BLaER1 (cell line): Measurements from ENCODE around the gene CHID1.

Source experiments
- H3K27ac ChIP-seq: shearing (Covaris generic); formaldehyde crosslinking; 2 replicates; pipeline ENCODE4 v1.8.1; 2022
- H3K27me3 ChIP-seq: shearing (Covaris generic); formaldehyde crosslinking; 2 replicates; pipeline ENCODE4 v1.8.1; 2022
- H3K36me3 ChIP-seq: shearing (Covaris generic); formaldehyde crosslinking; 2 replicates; pipeline ENCODE4 v1.8.1; 2022
- H3K4me1 ChIP-seq: shearing (Covaris generic); formaldehyde crosslinking; 2 replicates; pipeline ENCODE4 v1.8.1; 2022
- H3K4me2 ChIP-seq: shearing (Covaris generic); formaldehyde crosslinking; 2 replicates; pipeline ENCODE4 v1.8.1; 2022
- H3K4me3 ChIP-seq: shearing (Covaris generic); formaldehyde crosslinking; 2 replicates; pipeline ENCODE4 v1.8.1; 2022
- H3K9ac ChIP-seq: shearing (Covaris generic); formaldehyde crosslinking; 2 replicates; pipeline ENCODE4 v1.8.1; 2022
- H3K9me3 ChIP-seq: shearing (Covaris generic); formaldehyde crosslinking; 2 replicates; pipeline ENCODE4 v1.8.1; 2022
- H4K20me1 ChIP-seq: shearing (Covaris generic); formaldehyde crosslinking; 2 replicates; pipeline ENCODE4 v1.8.1; 2022
- Cebpa-rat ChIP-seq: shearing (Covaris generic); IDR thresholded peaks from 2 replicates; pipeline ENCODE4 v1.8.1; 2022

CHID1 gene

DNA sequence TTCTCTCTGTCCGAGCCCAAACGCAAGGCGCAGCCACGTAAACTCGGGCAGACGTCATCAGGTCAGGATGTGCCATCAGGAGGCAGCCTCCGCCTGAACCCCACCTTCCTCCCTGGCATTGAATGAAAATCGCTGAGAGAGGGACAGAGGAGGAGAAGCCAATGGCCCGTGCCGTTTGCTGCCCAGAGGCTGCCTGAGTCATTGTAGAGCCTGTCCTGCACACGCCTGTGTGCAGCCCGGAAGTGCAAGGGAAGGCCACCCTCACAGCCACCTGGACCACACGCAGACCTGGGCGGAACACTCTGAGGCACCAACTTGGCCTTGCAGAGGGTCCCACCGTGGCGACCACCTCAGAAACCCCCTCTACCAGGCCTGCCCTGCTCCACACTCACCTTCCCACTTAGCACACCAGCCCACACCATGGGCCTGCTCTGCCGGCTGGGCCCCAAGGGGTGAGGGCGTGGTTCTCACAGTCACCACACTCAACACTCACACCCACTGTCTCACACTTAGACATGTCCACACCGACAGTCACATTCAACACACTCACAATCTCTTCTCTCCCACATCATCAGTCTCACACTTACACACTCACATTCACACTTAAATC lies 9.1 kb downstream of the CHID1 start:
- Histone ChIP-seq H3K4me3 (no peak overlapping the region), H3K4me2 (no peak overlapping the region), H3K27ac (no peak overlapping the region), H3K4me1 (no peaks in the 10 kb centered on the region), H3K27me3 (no peaks in the 10 kb centered on the region), H4K20me1 (peaks cover 69% of the 10 kb centered on the region), H3K9me3 (no peaks in the 10 kb centered on the region), H3K36me3 (peaks cover 94% of the 10 kb centered on the region), H3K9ac (no peak overlapping the region)
- TF ChIP-seq Cebpa-rat: no peak

GRCh38 chr11:900545-900944 lies 10.1 kb downstream of the CHID1 start:
- H3K4me3 ChIP-seq: no peak overlapping the region
- peaks cover 85% of the 10 kb centered on the region for H3K36me3 ChIP-seq
- no peak overlapping the region for H3K4me2 ChIP-seq
- H3K4me1 ChIP-seq: no peaks in the 10 kb centered on the region
- H3K27ac ChIP-seq: no peak overlapping the region
- no peak overlapping the region for H3K9ac ChIP-seq
- H4K20me1 ChIP-seq: peaks cover 62% of the 10 kb centered on the region
- no peaks in the 10 kb centered on the region for H3K9me3 ChIP-seq
- TF ChIP-seq Cebpa-rat: no peak
- H3K27me3 ChIP-seq: no peaks in the 10 kb centered on the region

- no peak for TF ChIP-seq Cebpa-rat
- peaks cover 85% of the 10 kb centered on the region for H3K36me3 ChIP-seq
- H4K20me1 ChIP-seq: peaks cover 62% of the 10 kb centered on the region
- H3K27me3 ChIP-seq: no peaks in the 10 kb centered on the region
- H3K9ac ChIP-seq: no peak overlapping the region
- H3K27ac ChIP-seq: no peak overlapping the region
- no peaks in the 10 kb centered on the region for H3K9me3 ChIP-seq
- no peaks in the 10 kb centered on the region for H3K4me1 ChIP-seq
- H3K4me3 ChIP-seq: no peak overlapping the region
- no peak overlapping the region for H3K4me2 ChIP-seq
Measured at GRCh38 chr11:899724-900123, 10.9 kb downstream of the CHID1 start.

- no peak overlapping the region for H3K4me3 ChIP-seq
- H3K27me3 ChIP-seq: no peaks in the 10 kb centered on the region
- no peak overlapping the region for H3K9ac ChIP-seq
- H3K27ac ChIP-seq: no peak overlapping the region
- H3K4me1 ChIP-seq: no peaks in the 10 kb centered on the region
- peaks cover 82% of the 10 kb centered on the region for H3K36me3 ChIP-seq
- no peak for TF ChIP-seq Cebpa-rat
- no peak overlapping the region for H3K4me2 ChIP-seq
- H4K20me1 ChIP-seq: peaks cover 61% of the 10 kb centered on the region
- H3K9me3 ChIP-seq: no peaks in the 10 kb centered on the region
Measured at GRCh38 chr11:898540-899190, 11.9 kb downstream of the CHID1 start.

DNA sequence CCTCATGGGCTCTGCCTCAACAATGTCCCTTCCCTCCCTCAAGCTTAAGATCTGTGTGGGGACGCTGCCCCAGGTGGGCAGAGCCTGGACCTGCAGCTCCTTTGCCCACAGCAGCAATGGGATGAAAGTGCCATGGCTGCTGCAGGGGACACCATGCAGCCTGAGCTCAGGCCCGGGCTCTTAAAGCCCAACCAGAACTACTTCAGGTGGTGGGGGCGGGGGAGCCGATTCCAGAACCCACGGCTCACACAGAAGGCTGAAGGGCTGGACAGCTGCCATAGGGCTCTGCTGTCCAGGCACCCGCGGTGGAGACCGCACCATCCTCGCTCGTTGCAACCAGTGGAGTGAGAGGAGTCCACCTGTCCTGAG lies 12.5 kb downstream of the CHID1 start:
- H3K27me3 ChIP-seq: no peaks in the 10 kb centered on the region
- H3K4me1 ChIP-seq: no peaks in the 10 kb centered on the region
- TF ChIP-seq Cebpa-rat: no peak
- H3K9ac ChIP-seq: no peak overlapping the region
- no peak overlapping the region for H3K27ac ChIP-seq
- H4K20me1 ChIP-seq: peaks cover 59% of the 10 kb centered on the region
- no peak overlapping the region for H3K4me2 ChIP-seq
- peaks cover 77% of the 10 kb centered on the region for H3K36me3 ChIP-seq
- H3K4me3 ChIP-seq: no peak overlapping the region
- no peaks in the 10 kb centered on the region for H3K9me3 ChIP-seq

DNA sequence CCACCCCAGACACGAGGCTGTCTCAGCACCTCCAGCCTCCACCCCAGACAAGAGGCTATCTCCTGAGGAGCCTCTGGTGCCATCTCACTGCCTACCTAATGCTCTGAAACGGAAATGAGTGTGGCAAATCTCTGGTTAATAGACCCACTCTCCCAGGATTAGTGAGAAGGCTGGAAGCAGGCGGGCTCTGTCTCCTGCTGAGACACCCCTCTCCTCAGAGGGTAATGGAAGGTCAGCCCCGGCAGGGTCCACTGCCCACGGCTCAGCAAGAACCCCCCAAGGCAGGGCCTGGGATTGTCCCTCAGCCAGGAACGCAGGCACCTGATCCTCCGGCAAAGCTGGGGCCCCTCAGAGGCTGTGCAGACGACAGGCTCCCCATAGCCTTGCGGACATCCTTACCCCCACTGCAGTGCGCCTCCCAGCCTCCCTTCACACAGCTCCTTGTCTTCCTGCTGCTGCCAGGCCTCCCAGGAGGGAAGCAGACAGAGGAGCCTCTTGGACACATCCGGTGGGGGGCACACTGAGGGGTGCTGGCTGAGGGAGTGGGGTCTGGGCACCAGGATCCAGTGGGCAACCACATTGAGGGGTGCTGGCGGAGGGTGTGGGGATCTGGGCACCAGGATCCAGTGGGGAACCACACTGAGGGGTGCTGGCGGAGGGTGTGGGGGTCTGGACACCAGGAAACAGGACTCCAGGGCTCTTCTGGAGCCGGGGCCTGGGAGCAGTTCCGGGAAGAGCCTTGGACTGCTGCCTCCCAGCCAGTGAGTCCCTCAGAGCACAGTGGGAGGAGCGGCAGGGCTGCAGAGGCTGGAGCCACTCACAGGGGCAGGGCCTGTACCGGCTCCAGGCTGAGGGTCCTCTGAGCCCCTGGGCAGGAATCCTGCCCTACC lies 13.1 kb downstream of the CHID1 start:
- no peak overlapping the region for H3K9ac ChIP-seq

DNA sequence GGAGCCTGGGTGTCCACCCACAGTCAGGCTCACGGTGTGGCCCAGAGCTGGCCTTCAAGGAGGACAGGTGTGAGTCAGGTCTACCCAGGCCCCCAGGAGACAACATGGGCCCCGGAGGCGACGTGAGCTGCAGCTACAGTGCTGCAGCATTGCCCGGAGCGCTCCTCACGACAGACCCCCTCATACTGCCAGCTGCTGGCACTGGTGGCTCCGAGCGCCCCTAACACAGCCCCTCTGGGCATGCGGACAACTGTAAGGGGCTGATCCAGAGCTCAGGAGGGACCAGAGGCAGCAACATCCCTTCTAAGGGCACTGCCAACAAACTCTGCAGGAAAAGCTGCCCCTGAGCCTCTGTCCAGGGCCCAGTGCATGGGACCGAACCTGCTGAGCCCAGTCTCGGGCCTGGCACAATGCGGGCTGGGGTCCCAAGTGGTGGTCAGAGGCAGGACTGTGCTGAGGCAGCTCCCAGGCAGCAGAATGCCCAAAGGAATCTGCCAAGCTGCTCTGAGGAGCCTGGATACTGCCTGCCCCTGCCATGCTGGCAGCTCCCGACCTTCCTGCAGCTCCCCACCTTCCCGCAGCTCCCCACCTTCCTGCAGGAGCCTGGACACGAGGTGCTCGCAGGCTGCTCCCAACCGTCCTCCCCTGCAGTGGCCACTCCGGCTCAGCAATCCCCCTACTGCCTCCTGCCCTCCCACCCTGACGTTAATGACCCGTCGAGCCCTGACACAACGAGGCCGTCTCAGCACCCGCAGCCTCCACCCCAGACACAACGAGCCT lies 15.1 kb downstream of the CHID1 start:
- Histone ChIP-seq H3K4me2 (no peak overlapping the region), H3K4me1 (peaks cover 21% of the 10 kb centered on the region), H3K4me3 (no peak overlapping the region), H3K27me3 (no peaks in the 10 kb centered on the region), H3K27ac (no peak overlapping the region), H4K20me1 (peaks cover 68% of the 10 kb centered on the region), H3K9ac (no peak overlapping the region), H3K9me3 (no peaks in the 10 kb centered on the region), H3K36me3 (peaks cover 51% of the 10 kb centered on the region)
- TF ChIP-seq Cebpa-rat: no peak

More for the DNA sequence above, 13.1 kb downstream of the CHID1 start:
- no peak overlapping the region for H3K27ac ChIP-seq
- H4K20me1 ChIP-seq: peaks cover 58% of the 10 kb centered on the region
- peaks cover under 1% of the 10 kb centered on the region for H3K4me1 ChIP-seq
- peaks cover 70% of the 10 kb centered on the region for H3K36me3 ChIP-seq
- H3K27me3 ChIP-seq: no peaks in the 10 kb centered on the region
- H3K4me3 ChIP-seq: no peak overlapping the region
- no peaks in the 10 kb centered on the region for H3K9me3 ChIP-seq
- H3K4me2 ChIP-seq: no peak overlapping the region
- no peak for TF ChIP-seq Cebpa-rat

- no peaks in the 10 kb centered on the region for H3K27me3 ChIP-seq
- no peak overlapping the region for H3K4me3 ChIP-seq
- H3K36me3 ChIP-seq: peaks cover 50% of the 10 kb centered on the region
- TF ChIP-seq Cebpa-rat: no peak
- peaks cover 27% of the 10 kb centered on the region for H3K4me1 ChIP-seq
- no peak overlapping the region for H3K27ac ChIP-seq
- H3K9ac ChIP-seq: no peak overlapping the region
- H3K4me2 ChIP-seq: no peak overlapping the region
- H4K20me1 ChIP-seq: peaks cover 75% of the 10 kb centered on the region
- H3K9me3 ChIP-seq: no peaks in the 10 kb centered on the region
Measured at GRCh38 chr11:894575-895201, 15.9 kb downstream of the CHID1 start.

DNA sequence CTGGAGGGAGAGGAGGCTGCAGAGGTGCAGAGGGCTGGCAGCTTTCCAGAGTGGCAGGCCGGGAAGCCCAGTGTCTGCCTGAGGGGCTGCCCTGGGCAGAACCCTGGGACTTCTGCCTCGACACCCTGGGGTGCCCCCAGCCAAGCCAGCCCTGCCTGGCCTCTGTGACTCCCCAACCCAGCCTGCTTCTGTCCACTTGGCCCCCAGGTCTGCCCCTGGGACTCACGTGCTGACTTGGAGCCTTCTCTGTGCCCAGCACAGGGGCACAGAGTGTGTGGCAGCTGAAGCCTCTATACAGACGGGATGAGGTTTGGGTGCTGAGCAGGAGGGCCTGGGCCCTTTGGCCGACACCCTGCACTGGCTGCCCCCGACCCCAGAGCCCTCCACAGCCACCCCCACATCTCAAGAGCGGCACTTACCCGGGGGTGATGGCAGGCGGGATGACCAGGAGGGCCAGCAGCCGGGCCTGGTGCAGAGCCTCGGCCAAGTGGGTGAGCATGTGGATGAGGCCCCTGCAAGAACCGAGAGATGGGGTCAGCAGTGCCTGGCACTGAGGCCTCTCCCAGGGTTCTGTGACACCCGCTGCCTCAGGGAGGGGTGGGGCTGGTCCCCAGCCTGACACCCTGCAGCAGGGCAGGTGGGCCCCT lies 17.5 kb downstream of the CHID1 start:
- TF ChIP-seq Cebpa-rat: no peak
- H4K20me1 ChIP-seq: peaks cover 71% of the 10 kb centered on the region
- H3K36me3 ChIP-seq: peaks cover 50% of the 10 kb centered on the region
- H3K27ac ChIP-seq: no peak overlapping the region
- peaks cover 27% of the 10 kb centered on the region for H3K4me1 ChIP-seq
- no peak overlapping the region for H3K4me3 ChIP-seq
- no peaks in the 10 kb centered on the region for H3K9me3 ChIP-seq
- no peak overlapping the region for H3K4me2 ChIP-seq
- 0 out of 2 replicates have a peak overlapping the region, but pooled peaks have one; percentile 31 for H3K9ac ChIP-seq
- H3K27me3 ChIP-seq: no peaks in the 10 kb centered on the region
